Measurements from ENCODE around the gene NME5. TPM values are rescaled to one million over a fixed set of nuclear protein-coding genes. Genes with fewer than 3 reads are reported as not detected.

Gene NME5
- 0.07 and 0.39 TPM in 2 replicates for total RNA-seq

GRCh38 chr5:138138949-138139780 lies at the start of gene NME5:
Gene NME5, minus strand, starts transcription at chr5:138139428. Its CDS starts 648 bp downstream, at chr5:138138780.

GRCh38 chr5:138178516-138179276 lies 39.5 kb upstream of the NME5 start, which contains the start of the genes BRD8 and KIF20A:
Gene BRD8, minus strand, starts transcription at chr5:138178630. Its CDS starts 16 bp downstream, at chr5:138178614.
Gene KIF20A, plus strand, starts transcription at chr5:138179112. Its CDS starts 569 bp downstream, at chr5:138179681.

GRCh38 chr5:138083702-138084101 lies 55.5 kb downstream of the NME5 start, which contains the start of gene WNT8A:
Gene WNT8A, plus strand, starts transcription at chr5:138084033. Its CDS starts 95 bp downstream, at chr5:138084128.

Other genes with a start within 250 kb of the NME5 start
- not detected in 2 replicates for gene PKD2L2, start 250.0 kb downstream of the NME5 start, total RNA-seq
- 5.1 and 6.4 TPM in 2 replicates for gene FAM13B, start 106.3 kb downstream of the NME5 start, total RNA-seq
- gene WNT8A, start 55.4 kb downstream of the NME5 start, total RNA-seq, result not detected in 2 replicates
- gene BRD8, start 39.2 kb upstream of the NME5 start, total RNA-seq, result 23.0 and 25.4 TPM in 2 replicates
- gene KIF20A, start 39.7 kb upstream of the NME5 start, total RNA-seq, result 78.7 and 83.2 TPM in 2 replicates
- 31.1 and 33.6 TPM in 2 replicates for gene CDC23, start 73.9 kb upstream of the NME5 start, total RNA-seq
- gene GFRA3, start 135.2 kb upstream of the NME5 start, total RNA-seq, result not detected in 2 replicates
- 9.4 and 14.9 TPM in 2 replicates for gene CDC25C, start 192.4 kb upstream of the NME5 start, total RNA-seq
- gene FAM53C, start 198.8 kb upstream of the NME5 start, total RNA-seq, result 19.3 and 23.3 TPM in 2 replicates
- gene KDM3B, start 213.3 kb upstream of the NME5 start, total RNA-seq, result 23.9 and 24.0 TPM in 2 replicates

Data from mammary microvascular endothelial cell (primary cell).